ENCODE measurements around the gene FAM120A.
"Not testable (repeated sequence)": the region's sequence is repeated elsewhere in the genome, so short reads cannot be mapped to it uniquely, and the experiment has no call there.

The FAM120A gene

GRCh38 chr9:93450945-93451815 is at the start of gene FAM120A:
Gene FAM120A, plus strand, starts transcription at chr9:93451685. Its CDS starts 231 bp downstream, at chr9:93451916.
- peak; percentile 62 for DNase-seq (ENCODE audit: low spot score)

- no peak for DNase-seq (ENCODE audit: low spot score)
Measured at GRCh38 chr9:93406371-93406770, 45.1 kb upstream of the FAM120A start.

DNA sequence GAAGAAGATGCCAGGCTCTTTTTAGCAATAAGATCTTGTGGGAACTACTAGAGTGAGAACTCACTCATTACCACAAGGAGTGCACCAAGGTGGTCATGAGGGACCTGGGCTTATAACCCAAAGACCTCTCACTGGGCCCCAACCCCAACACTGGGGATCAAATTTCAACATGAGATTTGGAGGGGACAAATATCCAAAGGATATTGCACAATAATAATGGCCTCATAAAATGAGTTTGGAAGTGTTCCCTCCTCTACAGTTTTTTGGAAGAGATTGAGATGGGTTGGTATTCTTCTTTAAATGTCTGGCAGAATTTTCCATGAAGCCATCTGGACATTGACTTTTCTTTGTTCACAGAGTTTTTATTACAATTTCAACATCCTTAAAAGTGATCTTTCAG is 38.0 kb upstream of the FAM120A start:
- no peak for DNase-seq (ENCODE audit: low spot score)

DNA sequence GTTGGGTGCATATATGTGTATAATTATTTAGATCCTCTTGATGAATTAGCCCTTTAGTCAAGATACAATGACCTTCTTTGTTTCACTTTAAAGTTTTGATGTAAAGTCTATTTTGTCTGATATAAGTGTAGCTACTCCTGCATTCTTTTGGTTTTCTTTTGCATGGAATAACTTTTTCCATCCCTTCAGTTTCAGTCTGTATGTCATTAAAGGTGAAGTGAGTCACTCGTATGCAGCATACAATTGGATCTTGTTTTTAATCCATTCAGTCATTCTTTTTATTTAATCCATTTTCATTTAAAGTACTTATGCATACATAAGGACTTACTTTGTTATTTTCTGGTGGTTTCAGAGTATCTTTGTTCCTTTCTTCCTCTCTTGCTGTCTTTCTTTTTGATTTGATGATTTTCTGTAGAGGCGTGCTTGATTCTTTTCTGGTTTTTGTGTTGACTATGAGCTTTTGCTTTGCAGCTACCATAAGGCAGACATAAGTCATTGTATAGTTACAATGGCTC is 36.3 kb upstream of the FAM120A start:
- DNase-seq (ENCODE audit: low spot score): no peak

- no peak for DNase-seq (ENCODE audit: low spot score)
Measured at GRCh38 chr9:93416530-93417235, 34.8 kb upstream of the FAM120A start.

DNA sequence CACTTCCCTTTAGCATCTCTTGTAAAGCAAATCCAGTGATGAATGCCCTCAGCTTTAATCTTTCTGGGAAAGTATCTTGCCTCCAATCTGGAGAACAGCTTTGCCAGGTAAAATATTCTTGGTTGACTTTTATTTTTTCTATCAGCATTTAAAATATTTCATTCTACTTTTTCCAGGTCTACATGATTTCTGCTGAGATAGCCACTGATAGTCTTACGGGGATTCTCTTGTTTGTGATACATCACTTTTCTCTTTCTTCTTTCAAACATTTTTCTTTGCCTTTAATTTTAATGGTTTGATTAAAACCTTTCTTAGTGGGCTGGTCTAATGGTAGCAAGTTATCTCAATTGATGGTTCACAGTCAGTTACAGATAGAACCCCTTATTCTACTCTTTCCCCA is 33.9 kb upstream of the FAM120A start:
- no peak for DNase-seq (ENCODE audit: low spot score)

- no peak for DNase-seq (ENCODE audit: low spot score)
Measured at GRCh38 chr9:93419023-93419422, 32.5 kb upstream of the FAM120A start.

DNA sequence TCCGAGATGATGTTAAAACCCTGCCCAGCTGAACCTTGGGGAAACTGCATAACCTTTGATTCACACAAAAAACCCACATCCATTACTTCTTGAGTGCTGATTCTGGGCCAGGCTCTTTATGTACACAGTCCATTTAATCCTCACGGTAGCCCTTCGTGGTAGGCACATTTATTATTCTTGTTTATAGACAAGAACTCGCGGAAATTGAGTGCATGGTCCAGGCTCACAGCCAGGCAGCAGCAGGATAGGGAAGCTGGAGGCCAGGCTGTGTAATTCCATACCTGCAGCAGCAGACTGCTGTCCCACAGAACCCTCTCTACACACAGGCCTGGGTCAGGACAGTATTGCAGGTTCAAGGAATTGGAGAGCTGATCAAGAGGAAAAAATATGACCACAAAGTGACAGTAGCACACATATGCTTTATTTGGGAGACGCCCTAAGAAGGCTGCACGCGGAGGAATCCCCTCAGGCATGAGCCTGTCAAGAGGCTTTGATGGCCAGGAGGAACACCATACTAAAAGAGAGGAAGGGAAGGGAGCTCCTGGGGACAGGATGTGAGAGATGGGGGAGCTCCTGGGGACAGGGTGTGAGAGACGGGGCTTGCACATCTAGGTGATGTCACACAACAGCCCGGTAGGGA is 28.4 kb upstream of the FAM120A start:
- no peak for DNase-seq (ENCODE audit: low spot score)

GRCh38 chr9:93427655-93428379 is 23.7 kb upstream of the FAM120A start:
- no peak for DNase-seq (ENCODE audit: low spot score)

GRCh38 chr9:93431539-93432105 is 19.9 kb upstream of the FAM120A start:
- no peak for DNase-seq (ENCODE audit: low spot score)

DNA sequence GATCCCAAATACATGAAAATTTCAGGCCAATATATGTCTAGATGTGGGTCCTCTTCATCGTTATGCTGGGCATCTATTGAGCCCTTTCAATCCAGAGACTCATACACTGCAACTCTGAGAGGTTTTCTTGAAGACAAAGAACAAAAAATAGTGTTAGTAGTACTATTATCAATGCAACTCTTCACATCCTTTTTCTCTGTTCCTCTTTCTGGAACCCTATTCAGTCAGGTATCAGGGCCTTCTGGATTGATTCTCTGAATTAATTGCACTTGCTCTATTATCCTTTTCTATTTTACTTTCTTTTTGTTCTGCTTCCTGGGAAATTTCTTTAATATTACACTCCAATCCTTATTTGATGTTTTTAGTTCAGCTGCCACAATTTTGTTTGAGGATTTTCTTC is 18.5 kb upstream of the FAM120A start:
- DNase-seq (ENCODE audit: low spot score): no peak

GRCh38 chr9:93434056-93434455 is 17.4 kb upstream of the FAM120A start:
- DNase-seq (ENCODE audit: low spot score): no peak

DNA sequence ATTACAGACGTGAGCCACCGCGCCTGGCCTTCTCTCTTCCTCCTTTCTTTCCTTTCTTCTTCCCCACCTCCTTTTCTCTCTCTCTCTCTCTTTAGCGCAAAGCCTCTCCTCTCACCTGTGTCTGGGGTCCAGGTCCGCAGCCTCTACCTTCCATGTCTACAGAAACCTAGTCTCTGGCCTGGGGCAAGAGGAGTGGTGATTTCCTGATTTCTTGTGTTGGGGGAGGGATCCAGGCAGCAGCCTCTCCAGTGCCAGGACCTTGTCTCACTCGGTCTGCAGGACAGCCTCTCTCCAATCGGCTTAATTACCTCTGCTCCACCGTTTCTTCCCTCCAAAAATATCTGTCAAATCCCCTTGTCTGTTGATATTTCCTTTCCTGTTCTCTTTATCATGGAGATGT is 16.1 kb upstream of the FAM120A start:
- no peak for DNase-seq (ENCODE audit: low spot score)

GRCh38 chr9:93436218-93436617 is 15.3 kb upstream of the FAM120A start:
- no peak for DNase-seq (ENCODE audit: low spot score)

GRCh38 chr9:93436655-93437407 is 14.7 kb upstream of the FAM120A start:
- DNase-seq (ENCODE audit: low spot score): no peak

DNA sequence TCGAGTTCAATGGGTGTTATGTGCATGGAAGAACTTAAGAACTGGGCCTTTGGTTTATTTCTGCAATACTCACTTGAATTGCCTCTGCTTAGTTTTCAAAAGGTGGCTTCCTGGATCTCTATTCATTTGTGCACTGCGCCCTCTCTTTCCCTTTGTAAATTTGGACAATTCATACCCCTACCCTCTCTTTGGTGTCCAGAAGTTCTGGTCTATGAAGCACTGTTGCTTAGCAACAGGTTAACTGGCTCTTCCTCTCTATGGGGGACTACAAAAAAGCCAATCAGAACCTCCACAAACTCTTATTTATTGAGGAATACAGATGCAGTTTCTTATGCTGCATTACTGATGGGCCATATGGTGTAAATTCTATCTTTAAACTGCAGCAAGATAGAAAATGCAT is 13.5 kb upstream of the FAM120A start:
- DNase-seq (ENCODE audit: low spot score): no peak

GRCh38 chr9:93439301-93439700 is 12.2 kb upstream of the FAM120A start:
- DNase-seq (ENCODE audit: low spot score): not testable (repeated sequence)

- DNase-seq (ENCODE audit: low spot score): no peak
Measured at GRCh38 chr9:93440896-93441580, 10.4 kb upstream of the FAM120A start.

DNA sequence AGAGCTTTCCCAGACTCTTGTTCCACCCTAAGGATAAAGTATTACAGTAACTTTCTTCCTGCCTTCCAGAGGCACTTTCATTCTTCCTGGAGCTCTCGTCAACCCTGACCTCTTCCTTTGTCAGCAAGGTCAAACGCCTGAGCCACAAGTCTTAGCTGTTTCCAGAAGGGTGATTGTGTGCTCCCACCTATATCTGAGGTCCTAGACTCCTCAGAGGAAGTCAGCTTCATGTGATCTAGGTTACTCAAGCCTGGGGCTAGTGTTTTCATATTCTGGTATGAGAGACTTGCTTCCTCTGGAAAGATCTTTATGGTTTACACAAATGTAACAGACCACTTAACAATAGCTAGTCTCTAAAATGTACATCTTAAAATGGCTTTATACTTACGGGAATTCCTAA is 5.4 kb upstream of the FAM120A start:
- DNase-seq (ENCODE audit: low spot score): no peak

- DNase-seq (ENCODE audit: low spot score): no peak
Measured at GRCh38 chr9:93447655-93448054, 3.8 kb upstream of the FAM120A start.

Measured in cerebellar cortex (tissue), 1 donor.